COLO668 (cell line): ENCODE measurements around the gene ZNF540.
"Not testable (repeated sequence)": the region's sequence is repeated elsewhere in the genome, so short reads cannot be mapped to it uniquely, and the experiment has no call there.

Experiments
- DNase-seq: peaks from one replicate; lab custom pipeline; 2025; ENCODE audit not compliant: unreplicated experiment; lab: John Stamatoyannopoulos, UW

Gene ZNF540

GRCh38 chr19:37594304-37594981 is at the start of gene ZNF540, which contains the start of gene ZNF571:
Gene ZNF540 (plus strand): TSS chr19:37594876. CDS start chr19:37598448, 3,572 bp downstream.
Gene ZNF571 (minus strand): TSS chr19:37594792. CDS start chr19:37586676, 8,116 bp downstream.
- peak; percentile 96 for DNase-seq

- no peak for DNase-seq
These were observed 43.3 kb upstream of the ZNF540 start for GRCh38 chr19:37551129-37551993.

GRCh38 chr19:37563518-37563917 is 31.2 kb upstream of the ZNF540 start:
- DNase-seq = no peak

GRCh38 chr19:37564624-37565369 is 29.9 kb upstream of the ZNF540 start:
- no peak for DNase-seq

GRCh38 chr19:37565370-37565669 is 29.4 kb upstream of the ZNF540 start:
- no peak for DNase-seq

- DNase-seq = no peak
These were observed 22.5 kb upstream of the ZNF540 start for GRCh38 chr19:37572203-37572602.

- DNase-seq = no peak
These were observed 11.3 kb upstream of the ZNF540 start for GRCh38 chr19:37583340-37583739.

- no peak for DNase-seq
These were observed 726 bp upstream of the ZNF540 start for GRCh38 chr19:37593996-37594303.

GRCh38 chr19:37594982-37595382 is 306 bp downstream of the ZNF540 start:
- DNase-seq = peak; percentile 74

GRCh38 chr19:37635076-37636056 is 40.7 kb downstream of the ZNF540 start:
- DNase-seq = no peak

- DNase-seq = no peak
These were observed 59.4 kb downstream of the ZNF540 start for GRCh38 chr19:37654118-37654517.

GRCh38 chr19:37654629-37655300 is 60.1 kb downstream of the ZNF540 start:
- peak; percentile 69 for DNase-seq

GRCh38 chr19:37655301-37655688 is 60.6 kb downstream of the ZNF540 start, which contains the start of gene ZFP30:
Gene ZFP30 (minus strand): TSS chr19:37655465. CDS start chr19:37647822, 7,643 bp downstream.
- peak; percentile 90 for DNase-seq

- DNase-seq = peak; percentile 94
These were observed 61.2 kb downstream of the ZNF540 start for GRCh38 chr19:37655689-37656371.

- not testable (repeated sequence) for DNase-seq
These were observed 62.5 kb downstream of the ZNF540 start for GRCh38 chr19:37657157-37657556.
